ENCODE data around the gene PLK3. TPM values are rescaled to one million over a fixed set of nuclear protein-coding genes. Genes with fewer than 3 reads are reported as not detected.

PLK3 gene
- total and polyA plus RNA-seq, 2 of the 4 experiments (the other 2 are of a cell fraction), result 15.8 to 51.6 TPM

DNA sequence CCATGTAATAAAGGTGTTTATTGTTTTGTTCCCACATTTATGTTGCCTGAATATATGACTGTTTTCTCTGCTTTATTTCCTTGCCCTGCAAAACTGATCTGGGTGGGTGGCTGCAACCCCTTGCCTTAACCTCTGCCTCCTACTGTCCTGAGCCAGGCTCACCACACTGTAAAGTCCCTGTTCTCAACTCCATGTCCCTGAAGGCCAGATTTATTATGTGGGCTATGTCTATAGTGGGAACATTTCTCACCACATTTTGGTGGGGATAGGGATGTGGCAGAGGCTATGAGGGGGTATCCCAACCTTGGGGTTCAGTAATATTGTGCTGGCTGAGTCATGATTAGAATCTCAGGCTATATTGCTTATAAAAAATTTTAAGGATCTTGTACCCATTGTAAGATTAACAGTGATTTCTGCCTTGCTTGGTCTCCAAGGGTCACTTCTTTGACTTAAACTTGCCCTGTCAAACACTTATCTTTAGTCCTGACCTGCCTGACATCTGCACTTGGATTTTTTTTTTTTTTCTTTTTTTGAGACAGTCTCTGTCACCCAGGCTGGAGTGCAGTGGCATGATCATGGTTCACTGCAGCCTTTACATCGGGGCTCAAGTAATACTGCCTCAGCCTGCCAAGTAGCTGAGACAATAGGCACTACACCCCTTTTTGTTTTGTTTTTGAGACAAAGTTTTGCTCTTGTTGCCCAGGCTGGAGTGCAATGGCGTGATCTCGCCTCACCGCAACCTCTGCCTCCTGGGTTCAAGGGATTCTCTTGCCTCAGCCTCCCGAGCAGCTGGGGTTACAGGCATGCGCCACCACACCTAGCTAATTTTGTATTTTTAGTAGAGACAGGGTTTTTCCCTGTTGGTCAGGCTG is 21.2 kb upstream of the PLK3 start:
- no peak overlapping the region for H3K4ac ChIP-seq (ENCODE audit: low read depth, low read length)
- in situ Hi-C loops (cut with MboI; ENCODE audit: low sequenced_read_pairs), result no loop called here
- no peak for TF ChIP-seq RAD21 (IDR thresholded peaks at IDR 0.05; ENCODE audit: low read length)
- no peak for TF ChIP-seq POLR2A (IDR thresholded peaks at IDR 0.05; ENCODE audit: low read depth, low read length)
- no peak for TF ChIP-seq BHLHE40 (IDR thresholded peaks at IDR 0.05; ENCODE audit: low read depth, low read length)
- DNase-seq, result no peak
- H2BK15ac ChIP-seq (ENCODE audit: low read depth, low read length), result no peak overlapping the region
- ATAC-seq (ENCODE audit: low read depth), result no peak
- H3K9me1 ChIP-seq (ENCODE audit: insufficient read depth, low read length), result peaks cover 19% of the 10 kb centered on the region
- intact Hi-C loops (cut with micrococcal nuclease), result no loop called here
- H4K8ac ChIP-seq (ENCODE audit: low read depth in 2 of 2, low read length in 2 of 2), result no peak overlapping the region
- no peak overlapping the region for H3K9ac ChIP-seq (ENCODE audit: low read depth, low read length)
- peaks cover 44% of the 10 kb centered on the region for H3K36me3 ChIP-seq (ENCODE audit: control insufficient read depth, insufficient read depth, low read length)
- H3K56ac ChIP-seq (ENCODE audit: extremely low read depth, insufficient read depth, low read length), result no peak overlapping the region
- dilution Hi-C loops (cut with HindIII; ENCODE audit: low sequenced_read_pairs, unreplicated experiment), result no loop called here
- H2BK20ac ChIP-seq (ENCODE audit: low read depth, low read length), result no peak overlapping the region
- H2BK120ac ChIP-seq (ENCODE audit: low read depth, low read length), result no peak overlapping the region
- no peak overlapping the region for H3K14ac ChIP-seq (replicated peaks; ENCODE audit: low read depth, low read length)
- H2BK5ac ChIP-seq (ENCODE audit: low read depth, low read length, poor library complexity, severe bottlenecking), result no peak overlapping the region
- no peak overlapping the region for H4K91ac ChIP-seq (ENCODE audit: insufficient read depth, low read depth, low read length)
- H3K9me3 ChIP-seq (ENCODE audit: control insufficient read depth, insufficient read depth, low read length), result no peaks in the 10 kb centered on the region
- 100% methylated on average over 3 of the region's 6 CpGs; no CpG with 5 or more reads in 1 of the 2 experiments for WGBS, 2 experiments (ENCODE audit: extremely low coverage in 2 of 2, insufficient read length in 1 of 2)
- no TSS peak for BruUV-seq (replicated peaks)
- H3K27me3 ChIP-seq (ENCODE audit: control insufficient read depth, insufficient read depth, low read length), result no peaks in the 10 kb centered on the region; the same call in 1 of the 2 replicates
- no peak overlapping the region for H3K4me3 ChIP-seq (ENCODE audit: insufficient read depth, low read depth, low read length)
- H4K5ac ChIP-seq (ENCODE audit: low read depth, low read length), result no peak overlapping the region
- peaks cover 51% of the 10 kb centered on the region for H4K20me1 ChIP-seq (ENCODE audit: insufficient read depth, low read length)
- no peak overlapping the region for H2AK9ac ChIP-seq (replicated peaks; ENCODE audit: low read depth, low read length, poor library complexity)
- no peak overlapping the region for H2AFZ ChIP-seq (replicated peaks; ENCODE audit: low read length, poor library complexity)
- peaks cover 17 to 65% of the 10 kb centered on the region in 2 experiments for H3K79me1 ChIP-seq (ENCODE audit: low read depth in 1 of 2, low read length in 2 of 2)
- POLR2A ChIA-PET (ENCODE audit: unreplicated experiment), result no interaction called here
- CTCF ChIA-PET, result no interaction called here
- H2AK5ac ChIP-seq (ENCODE audit: low read depth, low read length), result no peak overlapping the region
- no peak overlapping the region for H3K27ac ChIP-seq (ENCODE audit: insufficient read depth, low read length)
- H3K23ac ChIP-seq (ENCODE audit: low read depth, low read length), result no peak overlapping the region
- peaks cover 17% of the 10 kb centered on the region for H3K4me1 ChIP-seq (ENCODE audit: control insufficient read depth, insufficient read depth, low read length)
- H3K4me2 ChIP-seq (ENCODE audit: low read depth, low read length), result no peak overlapping the region; the same call in 1 of the 2 replicates
- no peak overlapping the region for H3K18ac ChIP-seq (ENCODE audit: low read depth, low read length)
